ENCODE data around the gene C1orf167. TPM values are rescaled to one million over a fixed set of nuclear protein-coding genes. Genes with fewer than 3 reads are reported as not detected.

Gene C1orf167
- total RNA-seq, 6 donors from 2014 or later: 1.0 to 14.3 (median 8.8) TPM

- 87 to 92% methylated on average over 9 of the region's 9 CpGs for WGBS, 2 donors
- Histone ChIP-seq H3K4me3 (no peak overlapping the region), H3K36me3 (peaks cover 44 to 97% (median 90%) of the 10 kb centered on the region in 4 donors), H3K9me3 (no peaks in the 10 kb centered on the region), H3K27me3 (no peaks in the 10 kb centered on the region), H3K4me1 (no peaks in the 10 kb centered on the region), H3K27ac (no peak overlapping the region)
- DNase-seq: no peak
- TF ChIP-seq EP300 (IDR thresholded peaks at IDR 0.05) (no peak), CTCF (IDR thresholded peaks at IDR 0.05) (no peak), POLR2A (IDR thresholded peaks at IDR 0.05) (no peak), POLR2AphosphoS5 (IDR thresholded peaks at IDR 0.05) (no peak)
- no peak for ATAC-seq (ENCODE audit: low FRiP score in 2 of 2)
These were observed 70.1 kb downstream of the C1orf167 start for GRCh38 chr1:11831945-11832725.

- no peak for ATAC-seq (ENCODE audit: low FRiP score in 2 of 2)
- Histone ChIP-seq H3K36me3 (peaks cover 39 to 97% (median 90%) of the 10 kb centered on the region in 4 donors), H3K27me3 (no peaks in the 10 kb centered on the region), H3K27ac (no peak overlapping the region), H3K4me3 (no peak overlapping the region), H3K9me3 (no peaks in the 10 kb centered on the region), H3K4me1 (no peaks in the 10 kb centered on the region)
- 96 to 97% methylated on average over 8 of the region's 8 CpGs for WGBS, 2 donors
- no peak for DNase-seq
- TF ChIP-seq CTCF (IDR thresholded peaks at IDR 0.05) (no peak), POLR2AphosphoS5 (IDR thresholded peaks at IDR 0.05) (no peak), POLR2A (IDR thresholded peaks at IDR 0.05) (no peak), EP300 (IDR thresholded peaks at IDR 0.05) (no peak)
These were observed 71.5 kb downstream of the C1orf167 start for GRCh38 chr1:11833497-11833896.

- no peaks in the 10 kb centered on the region for H3K27me3 ChIP-seq
- H3K27ac ChIP-seq: no peak overlapping the region
- DNase-seq: no peak
- H3K4me1 ChIP-seq: no peaks in the 10 kb centered on the region
- ATAC-seq (ENCODE audit: low FRiP score in 2 of 2): no peak
- TF ChIP-seq EP300 (IDR thresholded peaks at IDR 0.05) (no peak), CTCF (IDR thresholded peaks at IDR 0.05) (no peak), POLR2AphosphoS5 (IDR thresholded peaks at IDR 0.05) (no peak), POLR2A (IDR thresholded peaks at IDR 0.05) (no peak)
- no peak overlapping the region for H3K4me3 ChIP-seq
- H3K9me3 ChIP-seq: no peaks in the 10 kb centered on the region
- H3K36me3 ChIP-seq: peaks cover 35 to 96% (median 88%) of the 10 kb centered on the region in 4 donors
- WGBS, 2 donors: 94 to 95% methylated on average over 13 of the region's 13 CpGs
These were observed 71.9 kb downstream of the C1orf167 start for GRCh38 chr1:11833900-11834299.

GRCh38 chr1:11835441-11836225, 73.6 kb downstream of the C1orf167 start:
- H3K36me3 ChIP-seq: peaks cover 36 to 96% (median 90%) of the 10 kb centered on the region in 4 donors
- no peaks in the 10 kb centered on the region for H3K9me3 ChIP-seq
- no peak overlapping the region for H3K4me3 ChIP-seq
- DNase-seq (peak in 1 of 2 donors; percentile 51), ATAC-seq (ENCODE audit: low FRiP score in 2 of 2) (no peak)
- H3K27me3 ChIP-seq: no peaks in the 10 kb centered on the region
- TF ChIP-seq POLR2A (IDR thresholded peaks at IDR 0.05) (no peak), POLR2AphosphoS5 (IDR thresholded peaks at IDR 0.05) (no peak), EP300 (IDR thresholded peaks at IDR 0.05) (no peak), CTCF (IDR thresholded peaks at IDR 0.05) (no peak)
- no peaks in the 10 kb centered on the region for H3K4me1 ChIP-seq
- no peak overlapping the region for H3K27ac ChIP-seq
- WGBS, 2 donors: 94% methylated on average over 21 to 28 of the region's 28 CpGs
